GM08714 (cell line): Measurements from ENCODE around the gene EREG.
"Not testable (repeated sequence)": the region's sequence is repeated elsewhere in the genome, so short reads cannot be mapped to it uniquely, and the experiment has no call there.

ENCODE experiments used
- H3K4me3 ChIP-seq: fragments of 200-500 bp; sonication (Bioruptor generic); 2 replicates; pipeline ENCODE4 v1.5.1; 2014; ENCODE audit warnings: mild to moderate bottlenecking, low read length, inconsistent platforms
- ZNF274 ChIP-seq: IDR thresholded peaks from 2 replicates; pipeline ENCODE4 v1.6.1; 2012; ENCODE audit warnings: mild to moderate bottlenecking, low read depth, low read length

The EREG gene

DNA sequence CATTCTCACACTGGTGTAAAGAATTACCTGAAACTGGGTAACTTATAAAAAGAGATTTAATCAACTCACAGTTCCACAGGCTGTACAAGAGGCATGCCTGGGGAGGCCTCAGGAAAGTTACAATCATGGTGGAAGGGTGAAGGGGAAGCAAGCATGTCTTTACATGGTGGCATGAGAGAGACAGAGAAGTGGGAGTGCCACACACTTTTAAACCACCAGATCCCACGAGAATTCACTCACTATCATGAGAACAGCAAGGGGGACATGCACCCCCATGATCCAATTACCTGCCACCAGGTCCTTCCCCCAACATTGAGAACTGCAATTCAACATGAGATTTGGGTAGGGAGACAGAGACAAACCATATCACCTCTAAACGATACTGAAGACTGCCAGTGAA, 33.7 kb upstream of the EREG start:
- H3K4me3 ChIP-seq: no peak overlapping the region
- TF ChIP-seq ZNF274: no peak

DNA sequence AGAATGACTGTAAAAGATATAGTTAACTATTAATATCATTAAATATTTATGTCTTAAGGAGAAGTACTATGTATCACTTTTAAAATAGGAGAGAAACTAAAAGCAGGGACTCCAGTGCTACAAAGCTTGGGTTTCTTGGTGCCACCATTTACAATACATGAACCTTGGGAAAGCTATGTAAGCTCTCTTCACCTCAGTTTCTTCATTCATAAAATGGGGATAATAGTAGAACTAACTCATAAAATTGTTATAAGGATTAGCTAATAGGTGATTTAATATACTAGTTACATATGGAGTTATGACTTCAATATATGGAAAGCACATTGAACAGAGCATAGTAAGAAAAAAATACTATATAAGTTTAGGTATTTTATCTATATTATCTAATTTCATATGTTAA, 33.0 kb upstream of the EREG start:
- H3K4me3 ChIP-seq: no peak overlapping the region
- TF ChIP-seq ZNF274: no peak

DNA sequence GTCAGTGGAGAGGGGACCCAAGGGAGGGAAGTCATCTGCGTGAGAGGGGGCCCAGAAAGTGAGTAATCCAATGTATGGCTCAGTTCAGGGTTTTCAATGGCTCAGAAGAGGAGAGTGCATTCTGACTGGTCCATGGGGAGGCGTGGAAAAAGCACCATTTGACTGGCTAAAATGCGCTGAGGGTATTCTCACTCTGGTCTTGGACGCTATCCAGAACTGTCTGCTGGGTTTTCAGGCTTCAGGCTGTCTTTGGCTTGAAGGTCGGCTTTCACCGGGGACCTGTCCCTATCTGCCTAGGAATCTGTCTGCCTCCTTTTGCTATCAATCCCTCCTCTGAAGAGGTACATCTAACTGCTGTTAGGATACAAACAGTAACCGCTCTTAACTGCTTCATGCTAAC, 30.3 kb upstream of the EREG start:
- H3K4me3 ChIP-seq: no peak overlapping the region
- TF ChIP-seq ZNF274: no peak

DNA sequence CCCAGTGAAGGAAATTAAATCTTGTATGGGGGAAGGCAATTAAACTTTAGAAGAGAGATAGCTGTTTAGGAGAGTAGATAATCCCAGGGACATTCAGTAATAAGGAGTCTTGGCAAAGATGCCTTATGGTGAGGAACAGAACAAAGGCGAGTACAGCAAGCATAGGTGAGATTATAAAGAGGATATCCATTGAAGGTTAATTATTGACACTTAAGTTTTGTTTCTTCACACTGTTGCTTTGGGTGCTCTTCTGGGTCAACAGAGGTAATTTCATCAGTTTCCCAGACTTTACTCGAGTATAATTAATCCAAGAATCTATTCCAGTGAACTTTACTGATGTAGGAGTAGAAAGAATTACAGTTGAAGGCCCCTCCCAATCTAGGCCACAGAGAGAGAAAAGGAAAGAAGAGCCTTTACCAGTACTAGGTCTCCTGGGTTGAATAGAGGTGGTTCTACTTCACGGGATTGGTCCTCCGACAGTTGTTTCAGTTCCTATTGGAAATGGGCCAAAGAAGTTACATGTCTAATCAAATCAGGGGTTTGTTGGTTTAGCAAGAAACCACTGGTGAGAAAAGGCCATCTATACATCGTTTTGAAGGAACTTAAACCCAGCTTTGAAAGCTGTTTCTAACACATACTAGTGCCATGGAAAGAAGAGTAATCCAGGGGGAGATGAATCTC, 29.5 kb upstream of the EREG start:
- no peak overlapping the region for H3K4me3 ChIP-seq
- TF ChIP-seq ZNF274: no peak

DNA sequence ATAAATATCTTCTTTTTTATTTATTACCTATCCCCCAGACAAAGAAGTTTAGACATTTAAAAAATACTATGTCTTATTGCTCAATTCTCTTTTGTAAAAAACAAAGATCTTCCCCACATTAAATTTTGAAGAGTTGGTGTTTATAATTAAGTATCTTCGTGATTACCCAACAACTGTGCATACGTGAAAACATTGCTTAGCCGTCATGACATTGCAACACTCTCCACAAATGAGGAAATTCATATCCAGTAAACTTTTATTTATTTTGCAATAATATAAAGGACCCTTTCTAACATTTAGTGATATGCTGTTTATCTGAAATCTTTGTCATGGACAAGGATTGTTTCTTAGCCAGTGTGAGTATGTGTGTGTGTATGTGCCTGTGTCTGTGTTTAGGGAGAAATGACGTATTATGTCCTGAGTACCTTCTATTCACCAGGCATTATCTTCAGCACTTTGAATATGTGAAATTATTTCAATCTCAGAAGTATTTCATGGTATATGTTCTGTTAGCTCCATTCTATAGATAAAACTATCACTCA, 26.1 kb upstream of the EREG start:
- TF ChIP-seq ZNF274: no peak
- no peak overlapping the region for H3K4me3 ChIP-seq

DNA sequence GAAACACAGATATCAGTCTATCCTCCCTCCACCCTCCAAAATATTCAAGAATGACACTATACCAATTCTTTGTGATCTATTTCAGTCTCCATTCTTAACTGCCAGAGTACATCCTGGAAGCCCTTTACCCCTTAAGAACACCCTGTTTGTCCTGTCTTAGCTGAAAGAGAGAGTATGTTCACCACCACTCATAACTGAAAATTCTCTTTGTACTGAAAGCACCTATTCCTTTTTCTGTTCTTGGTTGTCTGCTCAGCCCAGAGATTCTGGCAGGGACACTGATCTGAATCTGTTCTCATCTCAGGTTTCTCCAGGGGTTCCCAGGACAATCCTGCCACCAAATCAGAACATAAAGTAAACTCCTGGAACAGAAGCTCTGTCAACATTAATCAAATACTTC, 25.4 kb upstream of the EREG start:
- H3K4me3 ChIP-seq: no peak overlapping the region
- no peak for TF ChIP-seq ZNF274

DNA sequence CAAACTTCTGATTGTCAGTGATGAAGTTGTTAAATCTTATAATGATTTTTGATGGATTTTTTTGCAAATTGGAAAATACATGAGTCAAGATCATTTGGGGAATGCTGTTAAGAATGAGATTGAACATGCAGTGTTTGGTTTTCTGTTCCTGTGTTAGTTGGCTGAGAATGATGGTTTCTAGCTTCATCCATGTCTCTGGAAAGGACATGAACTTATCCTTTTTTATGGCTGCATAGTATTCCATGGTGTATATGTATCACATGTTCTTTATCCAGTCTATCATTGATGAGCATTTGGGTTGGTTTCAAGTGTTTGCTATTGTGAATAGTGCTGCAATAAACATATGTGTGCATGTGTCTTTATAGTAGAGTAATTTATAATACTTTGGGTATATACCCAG, 24.5 kb upstream of the EREG start:
- H3K4me3 ChIP-seq: not testable (repeated sequence)

DNA sequence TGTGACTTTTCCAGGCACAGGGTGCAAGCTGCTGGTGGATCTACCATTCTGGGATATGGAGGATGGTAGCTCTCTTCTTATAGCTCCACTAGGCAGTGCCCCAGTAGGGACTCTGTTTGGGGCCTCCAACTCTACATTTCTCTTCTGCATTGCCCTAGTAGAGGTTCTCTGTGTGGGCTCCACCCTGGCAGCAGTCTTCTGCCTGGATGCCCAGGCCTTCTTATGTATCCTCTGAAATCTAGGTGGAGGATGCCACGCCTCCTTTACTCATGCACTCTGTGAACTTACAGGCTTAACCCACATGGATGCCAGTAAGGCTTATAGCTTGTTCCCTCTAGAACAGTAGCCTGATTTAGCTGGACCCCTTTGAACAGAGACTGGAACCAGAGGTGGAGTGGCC, 20.9 kb upstream of the EREG start:
- no peak for TF ChIP-seq ZNF274

DNA sequence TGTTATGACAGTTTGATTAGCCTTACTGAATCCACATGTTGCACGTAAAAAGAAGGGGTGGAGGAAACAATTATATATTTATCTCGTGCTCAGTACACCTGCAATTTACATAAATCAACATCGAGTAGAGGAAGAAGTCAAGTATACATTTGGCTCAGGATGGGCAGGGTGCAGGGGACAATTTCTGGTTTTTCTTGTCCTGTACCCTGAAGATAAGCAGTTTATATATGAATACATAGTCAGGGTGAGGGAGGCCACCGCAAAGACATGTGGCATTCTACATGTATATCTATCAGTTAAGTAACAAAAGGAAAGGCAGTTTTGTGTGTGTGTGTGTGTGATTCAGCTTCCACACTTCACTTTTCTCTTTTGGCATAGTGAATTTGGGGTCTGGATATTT, 11.1 kb upstream of the EREG start:
- H3K4me3 ChIP-seq: no peak overlapping the region
- no peak for TF ChIP-seq ZNF274

More for the DNA sequence above, 20.9 kb upstream of the EREG start:
- no peak overlapping the region for H3K4me3 ChIP-seq

DNA sequence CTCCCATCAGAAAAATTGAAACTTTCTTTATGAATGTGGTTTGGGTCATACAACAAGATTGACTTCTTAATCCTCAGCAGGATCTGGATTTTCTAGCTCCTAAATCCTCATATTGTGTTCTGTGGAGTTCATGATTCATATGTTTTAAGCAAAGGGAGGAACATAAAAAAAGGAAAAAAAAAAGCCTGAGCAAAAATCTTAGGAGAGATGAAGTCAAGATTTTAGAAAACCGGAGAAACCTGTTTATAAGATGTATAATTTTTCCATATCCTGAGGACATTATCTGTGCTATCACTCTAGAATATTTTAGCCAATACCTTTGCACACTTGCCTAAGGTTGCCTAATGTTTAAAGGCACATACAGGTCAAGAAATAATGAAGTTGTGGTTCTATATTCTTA, 7.0 kb upstream of the EREG start:
- no peak for TF ChIP-seq ZNF274
- H3K4me3 ChIP-seq: no peak overlapping the region

DNA sequence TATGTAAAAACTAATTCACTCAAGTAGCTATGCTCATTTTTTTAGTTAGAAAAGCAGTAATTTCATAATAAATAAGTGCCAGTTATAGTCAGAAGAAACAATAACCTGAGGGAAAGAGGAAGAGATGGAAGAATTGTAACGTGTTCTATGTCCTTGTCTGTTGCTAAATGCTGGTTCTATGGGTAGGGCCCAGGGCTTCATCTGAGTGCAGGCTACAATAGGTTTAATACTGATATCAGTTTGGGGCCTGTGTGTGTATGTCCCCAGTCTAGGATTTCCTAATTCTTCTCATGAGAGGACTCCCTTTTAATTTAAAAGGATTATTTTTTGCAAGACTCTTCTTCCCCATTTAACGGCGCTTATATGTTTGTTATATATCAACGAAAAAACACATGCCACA, 3.3 kb upstream of the EREG start:
- H3K4me3 ChIP-seq: no peak overlapping the region
- TF ChIP-seq ZNF274: no peak

DNA sequence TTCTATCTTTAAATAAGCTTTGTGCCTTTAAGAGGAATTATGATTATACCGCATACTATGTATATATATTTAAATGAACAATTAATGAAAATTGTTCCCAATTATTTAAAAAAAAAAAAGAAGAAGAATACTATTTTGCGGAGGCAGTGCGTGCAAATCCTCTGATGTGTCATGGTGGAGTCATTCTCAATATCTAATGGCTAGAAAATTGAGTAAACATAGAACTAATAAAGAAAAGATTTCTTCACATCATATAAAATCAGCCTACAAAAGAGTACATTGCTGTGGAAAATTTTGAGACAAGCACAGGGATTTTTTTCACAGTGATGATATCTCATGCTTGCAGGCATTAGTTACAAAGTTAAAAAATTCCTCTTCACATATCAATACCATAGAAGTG, 2.6 kb upstream of the EREG start:
- H3K4me3 ChIP-seq: no peak overlapping the region
- TF ChIP-seq ZNF274: no peak

DNA sequence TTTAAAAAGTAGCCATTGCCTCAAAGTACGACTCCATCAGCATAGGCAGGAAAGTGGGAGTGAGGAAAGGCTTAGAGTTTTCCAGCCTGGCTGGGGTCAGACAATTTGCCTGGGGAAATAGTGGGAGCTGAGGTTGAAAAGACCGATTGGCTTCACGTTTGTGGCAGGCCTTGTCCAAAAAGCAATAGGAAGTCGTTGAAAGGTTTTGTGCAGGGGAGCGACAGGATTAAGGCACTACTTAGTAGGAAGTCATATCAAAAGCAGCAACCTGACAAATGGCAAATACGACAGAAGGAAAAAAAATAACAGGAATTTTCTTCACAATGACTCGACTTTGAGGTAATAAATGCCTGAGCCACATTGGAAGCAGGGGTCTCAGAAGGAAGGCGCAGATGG, 691 bp upstream of the EREG start:
- TF ChIP-seq ZNF274: no peak
- H3K4me3 ChIP-seq: peak overlapping the region; percentile 23; the same call in 1 of the 2 replicates

DNA sequence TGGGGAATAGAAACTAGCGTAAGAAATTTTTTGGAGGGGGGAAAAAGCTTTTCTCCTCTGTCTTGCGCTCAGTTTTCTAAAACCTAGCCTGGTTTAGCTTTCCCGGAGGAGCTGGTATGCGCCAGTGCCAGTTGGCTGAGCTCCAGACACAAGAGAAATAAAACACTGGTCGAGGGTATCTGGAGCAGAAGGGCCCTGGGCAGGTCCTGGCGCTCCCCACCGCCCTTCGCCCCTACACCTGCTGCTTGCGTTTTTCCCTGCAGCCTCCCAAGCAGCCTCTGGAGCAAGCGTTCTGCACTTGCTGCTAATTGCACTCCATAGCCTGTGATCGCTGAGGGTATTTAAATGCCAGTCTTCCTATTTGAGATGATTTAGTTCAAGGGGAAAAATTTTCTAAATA, 816 bp downstream of the EREG start:
- H3K4me3 ChIP-seq: peak overlapping the region; percentile 52; the same call in 1 of the 2 replicates
- TF ChIP-seq ZNF274: no peak

DNA sequence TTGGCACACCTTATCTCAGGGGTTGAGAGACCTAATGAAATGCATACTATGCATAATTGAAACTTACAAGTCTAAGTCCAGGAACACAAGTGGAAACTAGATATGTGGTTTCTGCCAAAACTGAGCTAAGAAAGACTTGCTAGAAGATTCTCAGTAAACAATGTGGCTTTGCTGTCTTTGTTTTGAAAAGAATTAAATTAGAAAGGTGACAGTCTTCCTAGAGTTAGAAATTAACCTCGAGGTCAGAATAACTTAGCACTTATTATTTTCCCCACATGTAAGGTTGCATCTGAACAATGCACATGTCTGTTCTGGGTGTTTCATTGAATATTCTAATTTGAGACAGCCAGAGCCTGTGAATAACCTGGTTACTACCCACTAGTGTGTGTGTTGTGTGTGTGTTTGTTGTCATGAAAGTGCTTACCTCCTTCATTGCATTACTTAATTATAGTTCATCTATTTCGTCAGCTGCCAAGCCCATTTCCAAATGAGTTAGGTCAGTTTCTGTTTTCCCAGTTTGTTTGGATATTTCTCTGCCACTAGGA, 1.5 kb downstream of the EREG start:
- TF ChIP-seq ZNF274: no peak
- no peak overlapping the region for H3K4me3 ChIP-seq
